HepG2 (cell line): Measurements from ENCODE around the gene UNC5A. TPM values are rescaled to one million over a fixed set of nuclear protein-coding genes. Genes with fewer than 3 reads are reported as not detected.

Source experiments
- ATAC-seq: fragments of 200-7000 bp; cut with Tn5 transposase; 3 replicates; pipeline ENCODE4 v1.9.1; 2020; ENCODE audit warnings: mild to moderate bottlenecking, moderate library complexity
- BruUV-seq: library from RNA; stranded (reverse); fragments of 400-500 nt; replicated peaks from 2 replicates; lab custom pipeline; 2021; lab: Mats Ljungman, UMichigan
- CTCF ChIA-PET: fragments of 300-600 bp; formaldehyde crosslinking; extraction: SDS; loops from one replicate; lab custom pipeline; 2021; ENCODE audit warnings: low total read pairs, inconsistent platforms, low intra/inter-chr PET ratio; lab: Yijun Ruan, JAX
- POLR2A ChIA-PET: fragments of 350-600 bp; sonication (Branson Sonifier 250); formaldehyde crosslinking; loops from one replicate; lab custom pipeline; 2020; ENCODE audit warnings: antibody characterized with exemption, inconsistent platforms; lab: Yijun Ruan, JAX
- DNase-seq: peaks from one replicate; pipeline ENCODE4 v3.0.0-alpha.2; 2015; ENCODE audit warnings: low spot score
- FAIRE-seq: peaks from 3 replicates; lab custom pipeline; 2011; peaks lifted over from hg19 to GRCh38; lab: Jason Lieb, UNC
- H2AFZ ChIP-seq: one replicate; pipeline ENCODE4 v1.6.1; 2011; ENCODE audit warnings: low read length, inconsistent platforms
- H3K27ac ChIP-seq: fragments of 300-600 bp; 3 replicates; pipeline ENCODE4 v1.8.0; 2011; ENCODE audit warnings: mixed run types, mild to moderate bottlenecking, mixed read lengths, low read length, inconsistent platforms; ENCODE audit not compliant: insufficient read depth; ENCODE audit errors: extremely low read length
- H3K27me3 ChIP-seq, 2 experiments: fragments of 200-600 bp in 1 of 2; 2 replicates in 1 of 2; 3 replicates in 1 of 2; pipeline versions ENCODE4 v1.6.0 to v1.8.0; 2011; ENCODE audit warnings: low read length in 2 of 2, mild to moderate bottlenecking in 2 of 2, moderate library complexity in 2 of 2, inconsistent platforms in 1 of 2; ENCODE audit not compliant: insufficient read depth in 2 of 2, control insufficient read depth in 1 of 2
- H3K36me3 ChIP-seq, 2 experiments: fragments of 200-600 bp in 1 of 2; replicated peaks in 1 of 2; 2 replicates in 1 of 2; 3 replicates in 1 of 2; pipeline versions ENCODE4 v1.5.1 to v1.8.0; 2011; ENCODE audit warnings: low read length in 2 of 2, inconsistent platforms in 1 of 2; ENCODE audit not compliant: insufficient read depth in 2 of 2, control insufficient read depth in 1 of 2
- H3K4me1 ChIP-seq: 2 replicates; pipeline ENCODE4 v1.5.1; 2012; ENCODE audit warnings: low read length, inconsistent platforms; ENCODE audit not compliant: insufficient read depth
- H3K4me2 ChIP-seq: 2 replicates; pipeline ENCODE4 v1.6.0; 2011; ENCODE audit warnings: low read depth, low read length, inconsistent platforms
- H3K4me3 ChIP-seq, 3 experiments: fragments of 200-600 bp in 1 of 3; sonication (generic), shearing (Covaris generic) in 1 of 3; replicated peaks in 1 of 3; 2 replicates each; pipeline ENCODE4 v1.5.1; 2011 to 2016; ENCODE audit warnings: low read length in 3 of 3, inconsistent platforms in 2 of 3, low read depth in 2 of 3, mild to moderate bottlenecking in 2 of 3, control low read depth in 1 of 3, mixed read lengths in 1 of 3; ENCODE audit not compliant: insufficient read depth in 1 of 3
- H3K79me2 ChIP-seq: one replicate; pipeline ENCODE4 v1.6.1; 2011; ENCODE audit warnings: low read length, inconsistent platforms; ENCODE audit not compliant: insufficient read depth
- H3K9ac ChIP-seq: 2 replicates; pipeline ENCODE4 v1.6.0; 2011; ENCODE audit warnings: mild to moderate bottlenecking, low read depth, low read length, inconsistent platforms; ENCODE audit not compliant: insufficient read depth
- H3K9me3 ChIP-seq: 2 replicates; pipeline ENCODE4 v1.5.1; 2012; ENCODE audit warnings: mild to moderate bottlenecking, low read length
- H4K20me1 ChIP-seq: 2 replicates; pipeline ENCODE4 v1.6.0; 2011; ENCODE audit warnings: inconsistent platforms, mild to moderate bottlenecking, low read length, moderate library complexity; ENCODE audit not compliant: insufficient read depth
- FOXJ3 ChIP-seq: sonication (generic); formaldehyde crosslinking; IDR thresholded peaks from 2 replicates; pipeline ENCODE4 v1.4.0; 2020; ENCODE audit warnings: missing genetic modification reagents, mild to moderate bottlenecking, borderline replicate concordance
- FOXO1 ChIP-seq: sonication (generic); formaldehyde crosslinking; IDR thresholded peaks from 2 replicates; pipeline ENCODE4 v1.4.0; 2020; ENCODE audit warnings: missing genetic modification reagents
- GMEB1 ChIP-seq: sonication (generic); formaldehyde crosslinking; IDR thresholded peaks from 2 replicates; pipeline ENCODE4 v1.5.1; 2020; ENCODE audit warnings: missing genetic modification reagents, mild to moderate bottlenecking, borderline replicate concordance
- KAT2B ChIP-seq: fragments of 150-350 bp; IDR thresholded peaks from 2 replicates; pipeline ENCODE4 v1.6.1; 2014; ENCODE audit warnings: low read depth, low read length, borderline replicate concordance
- MEIS1 ChIP-seq: sonication (generic); formaldehyde crosslinking; IDR thresholded peaks from 2 replicates; pipeline ENCODE4 v1.9.0; 2021; ENCODE audit warnings: mild to moderate bottlenecking, missing genetic modification reagents, moderate library complexity, borderline replicate concordance
- NFE2L2 ChIP-seq: fragments of 150-350 bp; IDR thresholded peaks from 2 replicates; pipeline ENCODE4 v1.6.1; 2014; ENCODE audit warnings: low read length
- REPIN1 ChIP-seq: sonication (generic); formaldehyde crosslinking; IDR thresholded peaks from 2 replicates; pipeline ENCODE4 v1.8.0; 2022; ENCODE audit warnings: missing genetic modification reagents, low read depth, mild to moderate bottlenecking, borderline replicate concordance
- SMARCE1 ChIP-seq: fragments of 450-650 bp; IDR thresholded peaks from 2 replicates; pipeline ENCODE4 v1.6.1; 2017; ENCODE audit warnings: borderline replicate concordance
- SP5 ChIP-seq: IDR thresholded peaks from 2 replicates; pipeline ENCODE4 v1.6.1; 2016; ENCODE audit warnings: low read depth, borderline replicate concordance
- USF2 ChIP-seq, 2 experiments: sonication (generic) in 1 of 2; formaldehyde crosslinking in 1 of 2; IDR thresholded peaks; 2 replicates each; pipeline versions ENCODE4 v1.5.1 to v1.6.1; 2011 to 2020; ENCODE audit warnings: borderline replicate concordance in 1 of 2, low read depth in 1 of 2, low read length in 1 of 2, mild to moderate bottlenecking in 1 of 2, missing genetic modification reagents in 1 of 2, moderate library complexity in 1 of 2
- ZBTB33 ChIP-seq: sonication (generic); formaldehyde crosslinking; IDR thresholded peaks from 2 replicates; pipeline ENCODE4 v1.4.0; 2020; ENCODE audit warnings: missing genetic modification reagents
- ZC3H4 ChIP-seq: sonication (generic); formaldehyde crosslinking; IDR thresholded peaks from 2 replicates; pipeline ENCODE4 v1.4.0; 2020; ENCODE audit warnings: missing genetic modification reagents, borderline replicate concordance
- ZNF143 ChIP-seq: sonication (generic); formaldehyde crosslinking; IDR thresholded peaks from 2 replicates; pipeline ENCODE4 v1.4.0; 2020; ENCODE audit warnings: missing genetic modification reagents
- ZNF17 ChIP-seq: sonication (generic); formaldehyde crosslinking; IDR thresholded peaks from 2 replicates; pipeline ENCODE4 v1.5.0; 2020; ENCODE audit warnings: mild to moderate bottlenecking, missing genetic modification reagents
- ZNF224 ChIP-seq: sonication (generic); formaldehyde crosslinking; IDR thresholded peaks from 2 replicates; pipeline ENCODE4 v1.5.0; 2020; ENCODE audit warnings: mild to moderate bottlenecking, missing genetic modification reagents
- WGBS: methylation state at CpG from one replicate; pipeline ENCODE4 v1.1.6; 2017; ENCODE audit warnings: low lambda C conversion rate; 5-methylcytosine and 5-hydroxymethylcytosine counted together
- in situ Hi-C: cut with HindIII; loops from 2 replicates; pipeline ENCODE4 v1.10.0; 2017; ENCODE audit warnings: low pct_unique_long_range_greater_than_20kb; ENCODE audit not compliant: extremely low pct_ligation_motif_present
- intact Hi-C: fragments of 100-400 bp; cut with micrococcal nuclease; formaldehyde crosslinking; loops from one replicate; pipeline ENCODE4 v1.10.0; 2022; ENCODE audit not compliant: unreplicated experiment
- polyA plus RNA-seq, 8 experiments: library from polyadenylated mRNA; depleted of rRNA in 3 of 8; stranded (reverse) in 7 of 8; unstranded in 1 of 8; fragments of >200 nt; fragmentation: Illumina TruSeq in 4 of 8; extraction: Trizol in 4 of 8; gene quantifications; 2 replicates each; pipeline versions ENCODE4 v1.2.1 to v1.2.3, GENCODE V29; 2011 to 2016; ENCODE audit warnings: low read depth in 4 of 8, missing spikeins in 1 of 8, mixed read lengths in 1 of 8; ENCODE audit not compliant: insufficient read depth in 1 of 8
- total RNA-seq, 5 experiments: library from RNA; depleted of rRNA; stranded (reverse); fragments of >200 nt; fragmentation: Illumina TruSeq; extraction: Trizol; gene quantifications; 2 replicates each; pipeline ENCODE4 v1.2.3, GENCODE V29; 2016; ENCODE audit warnings: low read depth in 1 of 5
- TF ChIP-seq, protein P1 (sequence below): sonication (generic); formaldehyde crosslinking; IDR thresholded peaks from 2 replicates; pipeline ENCODE4 v1.4.0; 2020; ENCODE audit warnings: mild to moderate bottlenecking, missing genetic modification reagents

Gene UNC5A
- total and polyA plus RNA-seq, 2 of the 13 experiments (the other 11 are each of a cell fraction or from before 2014, with no cell fraction given) = not detected

- FAIRE-seq (no peak), DNase-seq (no peak), ATAC-seq (no peak)
- Histone ChIP-seq H3K79me2 (no peaks in the 10 kb centered on the region), H3K4me1 (peaks cover 9% of the 10 kb centered on the region; the same call in 1 of the 2 replicates), H3K27ac (no peak overlapping the region), H3K9ac (no peak overlapping the region), H3K4me2 (no peak overlapping the region), H4K20me1 (no peaks in the 10 kb centered on the region), H3K4me3 (no peak overlapping the region), H3K36me3 (no peaks in the 10 kb centered on the region), H2AFZ (no peak overlapping the region), H3K27me3 (peaks cover 1 to 14% of the 10 kb centered on the region in 2 experiments; a peak in 3 of 5 replicates), H3K9me3 (no peaks in the 10 kb centered on the region)
- in situ Hi-C loops = no loop called here
- WGBS = 16% methylated on average over 2 of the region's 2 CpGs
- intact Hi-C loops = no loop called here
- no peak for TF ChIP-seq REPIN1
- no peak for TF ChIP-seq ZNF17 (CRISPR knock-in tag)
- no peak for TF ChIP-seq KAT2B
- no peak for TF ChIP-seq ZNF143 (CRISPR knock-in tag)
- no peak for TF ChIP-seq ZNF224 (CRISPR knock-in tag)
- TF ChIP-seq FOXJ3 (CRISPR knock-in tag) = no peak
- TF ChIP-seq MEIS1 (CRISPR knock-in tag) = no peak
- no peak for TF ChIP-seq SP5 (CRISPR knock-in tag)
- TF ChIP-seq GMEB1 (CRISPR knock-in tag) = no peak
- no peak for TF ChIP-seq SMARCE1
- TF ChIP-seq FOXO1 (CRISPR knock-in tag) = no peak
- TF ChIP-seq, protein P1, sequence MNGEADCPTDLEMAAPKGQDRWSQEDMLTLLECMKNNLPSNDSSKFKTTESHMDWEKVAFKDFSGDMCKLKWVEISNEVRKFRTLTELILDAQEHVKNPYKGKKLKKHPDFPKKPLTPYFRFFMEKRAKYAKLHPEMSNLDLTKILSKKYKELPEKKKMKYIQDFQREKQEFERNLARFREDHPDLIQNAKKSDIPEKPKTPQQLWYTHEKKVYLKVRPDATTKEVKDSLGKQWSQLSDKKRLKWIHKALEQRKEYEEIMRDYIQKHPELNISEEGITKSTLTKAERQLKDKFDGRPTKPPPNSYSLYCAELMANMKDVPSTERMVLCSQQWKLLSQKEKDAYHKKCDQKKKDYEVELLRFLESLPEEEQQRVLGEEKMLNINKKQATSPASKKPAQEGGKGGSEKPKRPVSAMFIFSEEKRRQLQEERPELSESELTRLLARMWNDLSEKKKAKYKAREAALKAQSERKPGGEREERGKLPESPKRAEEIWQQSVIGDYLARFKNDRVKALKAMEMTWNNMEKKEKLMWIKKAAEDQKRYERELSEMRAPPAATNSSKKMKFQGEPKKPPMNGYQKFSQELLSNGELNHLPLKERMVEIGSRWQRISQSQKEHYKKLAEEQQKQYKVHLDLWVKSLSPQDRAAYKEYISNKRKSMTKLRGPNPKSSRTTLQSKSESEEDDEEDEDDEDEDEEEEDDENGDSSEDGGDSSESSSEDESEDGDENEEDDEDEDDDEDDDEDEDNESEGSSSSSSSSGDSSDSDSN (CRISPR knock-in tag) = no peak
- no peak for TF ChIP-seq USF2 (IDR thresholded peaks at IDR 0.05; ENCODE audit: low read depth, low read length)
- no peak for TF ChIP-seq USF2 (CRISPR knock-in tag; IDR thresholded peaks at IDR 0.05; ENCODE audit: borderline replicate concordance)
- no peak for TF ChIP-seq ZBTB33 (CRISPR knock-in tag)
- TF ChIP-seq NFE2L2 = no peak
- no peak for TF ChIP-seq ZC3H4 (CRISPR knock-in tag)
- POLR2A ChIA-PET = no interaction called here
- no TSS peak for BruUV-seq
- CTCF ChIA-PET = no interaction called here
These were observed 19.0 kb downstream of the UNC5A start for GRCh38 chr5:176829320-176829719.
